Tibial artery (tissue), 4 donors: ENCODE measurements around the gene TAGLN3.

Experiments
- DNase-seq, 2 donors: peaks; one replicate each; pipeline ENCODE4 v3.0.0-alpha.2; 2019
- H3K27ac ChIP-seq, 2 donors: fragments of 200-600 bp; sonication (generic) in 1 of 2; 1 replicate in 1 of 2; 2 replicates in 1 of 2; pipeline ENCODE4 v1.5.1; 2018 to 2019; ENCODE audit warnings: mild to moderate bottlenecking in 1 of 2
- H3K27me3 ChIP-seq, 2 donors: fragments of 200-600 bp; sonication (generic) in 1 of 2; one replicate each; pipeline versions ENCODE4 v1.5.1 to v1.6.0; 2016 to 2019
- H3K36me3 ChIP-seq, 3 donors: fragments of 200-600 bp; sonication (generic) in 2 of 3; one replicate each; pipeline ENCODE4 v1.5.1; 2016 to 2019; ENCODE audit warnings: mild to moderate bottlenecking in 2 of 3
- H3K4me1 ChIP-seq, 4 donors: fragments of 200-600 bp; sonication (generic) in 2 of 4; 1 replicate in 3 of 4; 2 replicates in 1 of 4; pipeline ENCODE4 v1.5.1; 2016 to 2019
- H3K4me3 ChIP-seq, 2 donors: fragments of 200-600 bp; sonication (generic) in 1 of 2; 1 replicate in 1 of 2; 2 replicates in 1 of 2; pipeline ENCODE4 v1.5.1; 2018 to 2019; ENCODE audit warnings: mild to moderate bottlenecking in 2 of 2
- H3K9me3 ChIP-seq, 3 donors: fragments of 200-600 bp; sonication (generic) in 1 of 3; one replicate each; pipeline ENCODE4 v1.5.1; 2016 to 2019
- intact Hi-C: fragments of 100-400 bp; cut with DNase I; formaldehyde crosslinking; loops from one replicate; pipeline ENCODE4 v1.15.0; 2023; ENCODE audit warnings: low total_unique reads
- TF ChIP-seq, protein P1 (sequence below), 2 experiments: fragments of 200-600 bp in 1 of 2; fragments of 450-650 bp in 1 of 2; IDR thresholded peaks; one replicate each; pipeline ENCODE4 v1.5.1; 2017 to 2019; ENCODE audit warnings: antibody characterized with exemption in 2 of 2, mild to moderate bottlenecking in 1 of 2, moderate library complexity in 1 of 2

TAGLN3 gene

DNA sequence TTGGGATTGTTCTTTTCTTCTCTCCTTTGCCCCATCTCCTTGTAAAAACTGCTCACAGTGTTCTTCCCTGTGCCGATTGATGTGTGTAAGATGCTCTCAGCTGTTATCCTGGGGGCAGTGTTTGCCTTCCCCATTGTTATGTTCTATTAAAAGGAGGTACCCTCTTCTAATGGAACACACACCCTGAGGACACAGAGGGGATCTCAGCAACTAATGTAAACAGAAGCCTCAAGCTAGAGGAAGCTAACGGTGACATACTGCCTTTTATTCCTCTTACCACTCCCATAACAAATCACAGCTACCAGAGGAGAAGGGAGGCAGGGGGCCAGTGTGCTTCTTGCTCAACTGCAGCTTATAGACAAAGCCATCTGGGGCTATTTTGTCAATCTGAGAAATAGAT, 2.2 kb downstream of the TAGLN3 start:
- intact Hi-C loops = no loop called here
- no peaks in the 10 kb centered on the region for H3K9me3 ChIP-seq
- no peaks in the 10 kb centered on the region for H3K36me3 ChIP-seq
- H3K4me1 ChIP-seq = peaks cover 0 to 14% (median 10%) of the 10 kb centered on the region in 4 donors
- H3K4me3 ChIP-seq = no peak overlapping the region
- TF ChIP-seq, protein P1, sequence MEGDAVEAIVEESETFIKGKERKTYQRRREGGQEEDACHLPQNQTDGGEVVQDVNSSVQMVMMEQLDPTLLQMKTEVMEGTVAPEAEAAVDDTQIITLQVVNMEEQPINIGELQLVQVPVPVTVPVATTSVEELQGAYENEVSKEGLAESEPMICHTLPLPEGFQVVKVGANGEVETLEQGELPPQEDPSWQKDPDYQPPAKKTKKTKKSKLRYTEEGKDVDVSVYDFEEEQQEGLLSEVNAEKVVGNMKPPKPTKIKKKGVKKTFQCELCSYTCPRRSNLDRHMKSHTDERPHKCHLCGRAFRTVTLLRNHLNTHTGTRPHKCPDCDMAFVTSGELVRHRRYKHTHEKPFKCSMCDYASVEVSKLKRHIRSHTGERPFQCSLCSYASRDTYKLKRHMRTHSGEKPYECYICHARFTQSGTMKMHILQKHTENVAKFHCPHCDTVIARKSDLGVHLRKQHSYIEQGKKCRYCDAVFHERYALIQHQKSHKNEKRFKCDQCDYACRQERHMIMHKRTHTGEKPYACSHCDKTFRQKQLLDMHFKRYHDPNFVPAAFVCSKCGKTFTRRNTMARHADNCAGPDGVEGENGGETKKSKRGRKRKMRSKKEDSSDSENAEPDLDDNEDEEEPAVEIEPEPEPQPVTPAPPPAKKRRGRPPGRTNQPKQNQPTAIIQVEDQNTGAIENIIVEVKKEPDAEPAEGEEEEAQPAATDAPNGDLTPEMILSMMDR (IDR thresholded peaks at IDR 0.05) = no peak
- H3K27me3 ChIP-seq = peaks cover 0 to 13% of the 10 kb centered on the region in 2 donors
- no peak for DNase-seq
- no peak overlapping the region for H3K27ac ChIP-seq

DNA sequence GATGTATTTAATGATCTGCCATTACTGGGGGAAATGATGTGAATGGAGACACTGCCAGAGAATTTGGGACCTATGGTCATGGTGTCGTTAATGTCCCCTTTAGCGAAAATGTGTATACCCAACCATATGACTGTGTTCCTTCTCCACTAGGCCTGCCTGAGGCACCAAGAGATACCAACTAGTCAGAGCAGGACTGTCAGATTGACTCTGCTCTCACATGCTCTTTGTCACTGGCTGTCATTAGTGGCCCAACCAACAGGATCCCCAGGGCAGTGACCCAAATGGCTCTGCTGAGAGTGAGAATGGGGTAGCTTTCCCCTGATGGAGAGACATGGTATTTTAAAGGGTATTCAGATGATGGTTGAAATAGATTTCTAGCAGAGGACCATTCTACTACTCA, 2.8 kb downstream of the TAGLN3 start:
- intact Hi-C loops = no loop called here
- TF ChIP-seq, protein P1 (IDR thresholded peaks at IDR 0.05) = no peak
- peaks cover 0 to 14% (median 10%) of the 10 kb centered on the region in 4 donors for H3K4me1 ChIP-seq
- H3K27me3 ChIP-seq = peaks cover 0 to 13% of the 10 kb centered on the region in 2 donors
- H3K27ac ChIP-seq = no peak overlapping the region
- no peak for DNase-seq
- H3K36me3 ChIP-seq = no peaks in the 10 kb centered on the region
- H3K9me3 ChIP-seq = no peaks in the 10 kb centered on the region
- no peak overlapping the region for H3K4me3 ChIP-seq

DNA sequence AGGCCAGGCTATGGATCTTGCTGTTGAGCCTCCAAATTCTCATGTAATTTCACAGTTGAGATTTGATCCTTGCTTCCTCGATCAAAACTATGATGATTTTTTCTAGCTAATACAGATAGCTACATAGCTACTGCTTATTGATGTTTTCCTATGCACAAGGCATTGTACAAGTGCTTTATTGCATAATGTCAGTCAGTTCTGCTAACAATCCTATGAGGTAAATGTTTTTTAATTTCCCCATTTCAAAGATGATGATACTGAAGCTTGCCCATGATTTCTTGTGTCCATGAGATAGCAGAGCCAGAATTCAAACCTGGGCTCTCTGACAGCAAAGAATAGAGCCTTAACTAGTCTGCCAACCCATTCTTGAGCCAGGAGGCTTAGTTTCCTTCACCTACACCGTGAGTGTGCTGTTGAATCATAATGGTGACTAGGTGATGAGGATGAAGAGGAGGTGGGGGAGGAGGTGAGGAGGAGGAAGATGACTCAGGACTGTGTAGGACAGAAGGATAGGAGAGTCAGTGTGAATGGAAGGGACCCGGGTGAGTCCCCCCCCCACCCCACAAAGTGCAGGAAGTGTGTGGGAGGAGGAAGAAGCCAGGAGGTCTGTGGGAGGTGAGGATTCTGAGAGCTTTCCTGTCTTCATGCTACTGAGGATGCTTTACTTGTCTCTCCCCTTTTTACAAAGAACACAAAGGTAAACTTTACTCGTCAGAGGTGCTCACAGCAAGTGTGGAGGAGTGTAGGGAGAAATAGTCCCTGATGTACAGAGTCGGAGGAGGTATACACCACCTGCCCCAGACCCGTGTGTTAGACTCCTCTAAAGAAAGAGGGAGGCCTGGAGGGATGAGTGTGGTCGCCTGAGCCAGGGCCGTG, 3.6 kb downstream of the TAGLN3 start:
- TF ChIP-seq, protein P1 (IDR thresholded peaks at IDR 0.05) = no peak
- Histone ChIP-seq H3K4me3 (no peak overlapping the region), H3K27ac (no peak overlapping the region), H3K27me3 (peaks cover 0 to 13% of the 10 kb centered on the region in 2 donors), H3K4me1 (peaks cover 0 to 14% (median 10%) of the 10 kb centered on the region in 4 donors), H3K9me3 (no peaks in the 10 kb centered on the region), H3K36me3 (no peaks in the 10 kb centered on the region)
- no peak for DNase-seq
- intact Hi-C loops = no loop called here

DNA sequence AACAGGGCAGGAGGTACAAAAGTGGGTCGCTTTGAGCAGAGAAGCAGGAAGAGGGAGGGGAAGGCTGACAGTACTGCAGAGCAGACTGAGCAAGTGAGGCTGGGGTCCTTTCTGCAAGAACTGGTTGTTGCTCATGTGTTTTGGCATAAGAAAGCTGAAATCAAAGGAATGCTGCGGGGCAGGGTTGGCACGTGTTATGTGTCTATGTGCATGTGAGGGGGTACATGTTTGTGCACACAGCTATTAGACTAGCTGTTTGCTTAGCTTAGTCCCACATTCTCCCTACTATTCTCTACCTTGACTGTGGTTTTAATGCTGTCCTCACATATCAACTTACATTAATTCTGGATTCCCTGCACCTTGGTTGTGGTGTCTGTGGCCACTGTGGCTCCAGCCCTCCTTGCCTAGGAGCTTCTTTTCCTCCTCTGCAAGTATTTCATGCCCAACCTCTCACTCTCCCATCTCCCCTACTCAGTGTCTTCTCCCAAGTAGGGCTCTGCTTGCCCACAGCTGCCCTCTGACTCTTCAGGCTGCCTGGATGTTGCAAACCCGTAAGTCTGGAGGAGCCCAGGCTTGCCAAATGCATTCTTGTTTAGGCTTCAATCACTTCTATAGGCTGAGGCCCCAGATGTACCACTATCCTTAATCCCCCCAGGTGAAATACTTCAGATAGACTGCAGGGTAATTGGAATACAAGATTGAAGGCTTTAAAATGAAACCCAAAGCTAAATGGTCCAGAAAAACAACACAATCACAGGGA, 4.8 kb downstream of the TAGLN3 start:
- DNase-seq = no peak
- peaks cover 0 to 13% of the 10 kb centered on the region in 2 donors for H3K27me3 ChIP-seq
- H3K4me3 ChIP-seq = no peak overlapping the region

DNA sequence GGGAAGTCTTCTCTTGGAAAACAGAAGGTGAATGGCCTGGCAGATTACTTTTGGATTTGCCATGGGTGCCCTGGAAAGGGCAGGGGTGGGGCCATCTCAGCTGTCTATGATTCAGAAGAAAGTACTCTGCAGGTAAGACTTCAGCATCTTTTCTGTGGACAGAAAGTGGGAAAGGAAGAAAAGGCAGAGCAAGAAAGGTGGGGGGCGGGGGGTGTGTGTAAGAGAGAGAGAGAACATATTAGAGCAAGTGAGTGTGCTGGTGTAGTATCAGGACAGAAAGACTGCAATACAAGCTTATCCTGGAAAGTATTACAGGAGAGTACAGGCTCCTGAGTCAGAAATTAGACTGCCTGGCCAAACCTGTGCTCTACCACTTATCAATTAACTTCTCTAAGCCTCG, 5.5 kb downstream of the TAGLN3 start:
- Histone ChIP-seq H3K36me3 (no peaks in the 10 kb centered on the region), H3K27me3 (peaks cover 0 to 11% of the 10 kb centered on the region in 2 donors), H3K4me1 (peaks cover 0 to 7% (median 4%) of the 10 kb centered on the region in 4 donors), H3K9me3 (no peaks in the 10 kb centered on the region), H3K4me3 (no peak overlapping the region), H3K27ac (no peak overlapping the region)
- intact Hi-C loops = no loop called here
- DNase-seq = no peak
- TF ChIP-seq, protein P1 (IDR thresholded peaks at IDR 0.05) = no peak

More for the DNA sequence above, 4.8 kb downstream of the TAGLN3 start:
- TF ChIP-seq, protein P1 (IDR thresholded peaks at IDR 0.05) = no peak
- no peaks in the 10 kb centered on the region for H3K9me3 ChIP-seq
- H3K36me3 ChIP-seq = no peaks in the 10 kb centered on the region
- no peak overlapping the region for H3K27ac ChIP-seq
- intact Hi-C loops = no loop called here
- peaks cover 0 to 14% (median 9%) of the 10 kb centered on the region in 4 donors for H3K4me1 ChIP-seq
